Ovary (tissue), 9 donors: ENCODE data around the gene GARNL3. TPM values are rescaled to one million over a fixed set of nuclear protein-coding genes. Genes with fewer than 3 reads are reported as not detected.

Experiments
- DNase-seq, 5 donors: peaks; one replicate each; pipeline ENCODE4 v3.0.0-alpha.2; 2019 to 2020
- H3K27ac ChIP-seq, 2 donors: fragments of 200-600 bp; one replicate each; pipeline versions ENCODE4 v1.5.1 to v1.8.0; 2019 to 2022
- H3K27me3 ChIP-seq: fragments of 200-600 bp; one replicate; pipeline ENCODE4 v1.8.0; 2022
- H3K36me3 ChIP-seq: fragments of 200-600 bp; sonication (generic); one replicate; pipeline ENCODE4 v1.5.1; 2019
- H3K4me1 ChIP-seq: one replicate; pipeline ENCODE4 v1.8.1; 2013; ENCODE audit warnings: mild to moderate bottlenecking, moderate library complexity; ENCODE audit not compliant: insufficient read depth
- H3K4me3 ChIP-seq: fragments of 200-600 bp; sonication (generic); one replicate; pipeline ENCODE4 v1.5.1; 2017
- H3K9me3 ChIP-seq, 2 donors: fragments of 200-600 bp in 1 of 2; sonication (generic) in 1 of 2; one replicate each; pipeline versions ENCODE4 v1.5.1 to v1.8.1; 2013 to 2019; ENCODE audit warnings: mild to moderate bottlenecking in 1 of 2, moderate library complexity in 1 of 2
- EP300 ChIP-seq: sonication (generic); formaldehyde crosslinking; IDR thresholded peaks from one replicate; pipeline ENCODE4 v1.6.1; 2017; ENCODE audit warnings: antibody characterized with exemption
- POLR2A ChIP-seq: fragments of 450-650 bp; IDR thresholded peaks from one replicate; pipeline ENCODE4 v1.6.1; 2017; ENCODE audit warnings: antibody characterized with exemption, mild to moderate bottlenecking, moderate library complexity
- WGBS, 3 donors: extraction: QIAGEN DNeasy Blood & Tissue Kit in 1 of 3; methylation state at CpG; one replicate each; pipeline versions ENCODE4 v1.1.5 to v1.1.7; 2013 to 2017; 5-methylcytosine and 5-hydroxymethylcytosine counted together
- intact Hi-C, 4 donors: fragments of 100-400 bp; cut with DNase I; formaldehyde crosslinking; loops; one replicate each; pipeline versions ENCODE4 v1.11.0 to v1.15.1; 2022 to 2023
- polyA plus RNA-seq, 2 donors: library from polyadenylated mRNA; stranded (reverse); fragments of 200-250 nt in 1 of 2; fragments of 350-450 nt in 1 of 2; fragmentation: Illumina TruSeq in 1 of 2; extraction: RNeasy Lipid Tissue Mini Kit (QIAGEN cat#74804) in 1 of 2; gene quantifications; one replicate each; pipeline ENCODE4 v1.2.3, GENCODE V29; 2013 to 2014
- total RNA-seq, 7 donors: library from RNA; depleted of rRNA in 2 of 7; stranded (reverse); fragments of >200 nt in 2 of 7; fragmentation: NEBNext Ultra II Directional in 3 of 7; extraction: Animal tissue kit (Norgen Biotek cat#: 25700) in 3 of 7; gene quantifications; one replicate each; pipeline versions ENCODE4 v1.1.0 to v1.2.4, GENCODE V29; 2016 to 2023
- TF ChIP-seq, protein P1 (sequence below), 3 donors: fragments of 450-650 bp in 2 of 3; fragments of 200-600 bp in 1 of 3; IDR thresholded peaks; one replicate each; pipeline versions ENCODE4 v1.5.1 to v1.8.0; 2016 to 2022; ENCODE audit warnings: antibody characterized with exemption in 3 of 3, mild to moderate bottlenecking in 1 of 3
- donor health status: DM: no; HTN: no; CAD: no; lungs with moderate emphysema.
- donor health status: DM: no; HTN: no; CAD: no.
- donor health status: Bipolar disorder and iron deficiency.
- donor health status: DM: yes; HTN: yes; CAD: no.
- donor health status: DM: no; HTN: no; CAD: no.
- donor health status: DM: yes; HTN: yes; CAD: no.

GARNL3 gene
- total and polyA plus RNA-seq, 9 donors: 8.9 to 30.7 (median 22.9) TPM

DNA sequence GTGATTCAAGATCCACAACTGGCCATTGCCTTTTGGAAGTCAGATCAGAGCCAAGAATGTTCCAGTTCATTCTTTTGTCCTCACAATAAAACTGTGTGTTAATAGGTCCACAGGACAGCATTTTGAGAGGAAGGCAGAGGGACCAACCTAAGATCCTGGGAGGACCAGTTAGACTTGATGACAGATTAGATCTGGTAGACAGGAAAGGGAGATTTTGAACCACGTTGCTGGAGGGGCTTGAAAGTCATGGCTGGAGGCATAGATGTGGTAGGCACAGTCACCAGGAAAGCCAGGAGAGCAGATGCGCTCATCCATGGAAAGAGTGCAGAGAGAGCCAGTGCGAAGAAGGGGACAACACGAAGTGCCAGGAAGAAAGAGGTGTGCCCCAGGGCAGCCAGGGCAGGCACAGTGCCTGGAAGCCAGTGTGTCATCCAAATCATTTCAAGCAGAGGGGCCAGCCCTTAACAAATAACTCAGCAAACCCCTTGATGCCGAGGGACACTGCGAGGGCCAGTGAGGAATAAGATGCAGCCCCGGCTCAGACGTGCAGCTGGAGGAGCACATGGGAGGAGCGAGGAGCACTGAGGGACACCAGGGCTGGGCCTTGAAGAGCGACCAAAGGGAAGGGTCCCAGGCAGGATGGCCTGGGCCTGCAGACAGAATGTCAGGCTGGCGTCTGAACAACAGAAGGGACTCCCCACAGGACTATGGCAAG lies 119.6 kb downstream of the GARNL3 start:
- TF ChIP-seq, protein P1, sequence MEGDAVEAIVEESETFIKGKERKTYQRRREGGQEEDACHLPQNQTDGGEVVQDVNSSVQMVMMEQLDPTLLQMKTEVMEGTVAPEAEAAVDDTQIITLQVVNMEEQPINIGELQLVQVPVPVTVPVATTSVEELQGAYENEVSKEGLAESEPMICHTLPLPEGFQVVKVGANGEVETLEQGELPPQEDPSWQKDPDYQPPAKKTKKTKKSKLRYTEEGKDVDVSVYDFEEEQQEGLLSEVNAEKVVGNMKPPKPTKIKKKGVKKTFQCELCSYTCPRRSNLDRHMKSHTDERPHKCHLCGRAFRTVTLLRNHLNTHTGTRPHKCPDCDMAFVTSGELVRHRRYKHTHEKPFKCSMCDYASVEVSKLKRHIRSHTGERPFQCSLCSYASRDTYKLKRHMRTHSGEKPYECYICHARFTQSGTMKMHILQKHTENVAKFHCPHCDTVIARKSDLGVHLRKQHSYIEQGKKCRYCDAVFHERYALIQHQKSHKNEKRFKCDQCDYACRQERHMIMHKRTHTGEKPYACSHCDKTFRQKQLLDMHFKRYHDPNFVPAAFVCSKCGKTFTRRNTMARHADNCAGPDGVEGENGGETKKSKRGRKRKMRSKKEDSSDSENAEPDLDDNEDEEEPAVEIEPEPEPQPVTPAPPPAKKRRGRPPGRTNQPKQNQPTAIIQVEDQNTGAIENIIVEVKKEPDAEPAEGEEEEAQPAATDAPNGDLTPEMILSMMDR (IDR thresholded peaks at IDR 0.05): no peak
- TF ChIP-seq EP300 (no peak), POLR2A (no peak)
- Histone ChIP-seq H3K27me3 (no peaks in the 10 kb centered on the region), H3K4me1 (no peaks in the 10 kb centered on the region), H3K36me3 (no peaks in the 10 kb centered on the region), H3K27ac (no peak overlapping the region), H3K9me3 (no peaks in the 10 kb centered on the region), H3K4me3 (no peak overlapping the region)
- intact Hi-C loops: no loop called here
- 86 to 87% (median 87%) methylated on average over 11 of the region's 11 CpGs for WGBS, 3 donors
- DNase-seq: peak in 1 of 5 donors; percentile 15

DNA sequence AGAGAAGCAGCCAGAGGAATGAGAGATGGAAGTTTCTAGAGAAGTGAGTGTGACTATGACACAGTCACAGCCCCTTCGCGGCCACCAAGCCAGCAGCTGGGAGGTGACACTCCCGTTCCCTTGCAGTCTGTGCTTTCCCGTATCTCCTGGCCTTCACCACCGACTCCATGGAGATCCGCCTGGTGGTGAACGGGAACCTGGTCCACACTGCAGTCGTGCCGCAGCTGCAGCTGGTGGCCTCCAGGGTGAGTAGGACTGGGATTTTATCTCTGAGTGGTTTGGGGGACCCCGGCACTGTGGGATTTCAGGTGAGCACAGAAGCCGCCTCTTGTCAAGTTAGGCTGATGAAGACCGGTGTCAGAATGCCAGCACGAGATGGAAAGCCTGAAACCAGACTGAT lies 120.3 kb downstream of the GARNL3 start:
- WGBS, 3 donors: 83 to 87% (median 85%) methylated on average over 13 of the region's 13 CpGs
- intact Hi-C loops: no loop called here
- Histone ChIP-seq H3K4me1 (no peaks in the 10 kb centered on the region), H3K27me3 (no peaks in the 10 kb centered on the region), H3K27ac (no peak overlapping the region), H3K36me3 (no peaks in the 10 kb centered on the region), H3K9me3 (no peaks in the 10 kb centered on the region), H3K4me3 (no peak overlapping the region)
- TF ChIP-seq POLR2A: no peak
- TF ChIP-seq, protein P1 (IDR thresholded peaks at IDR 0.05): no peak
- no peak for TF ChIP-seq EP300
- DNase-seq: peak in 1 of 5 donors; percentile 13

DNA sequence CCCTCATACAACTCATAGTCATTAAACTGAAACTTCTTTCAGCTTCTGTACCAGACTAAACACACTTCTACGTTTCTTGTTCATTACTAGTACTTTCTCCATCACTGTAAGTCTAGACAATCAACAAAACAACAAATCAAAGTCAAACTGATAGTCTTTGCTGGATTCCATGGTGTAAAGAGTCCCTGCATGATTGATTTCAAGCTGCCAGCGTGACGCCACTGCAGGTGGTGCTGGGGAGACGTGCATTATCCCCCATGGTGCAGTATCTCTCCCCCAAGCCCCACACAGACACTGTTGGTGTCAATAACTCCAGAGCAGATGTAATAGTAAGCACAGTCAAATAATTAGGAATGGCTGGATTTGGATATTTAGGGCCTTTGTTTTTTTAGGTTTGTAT lies 121.7 kb downstream of the GARNL3 start:
- no peaks in the 10 kb centered on the region for H3K4me1 ChIP-seq
- H3K4me3 ChIP-seq: no peak overlapping the region
- no peaks in the 10 kb centered on the region for H3K9me3 ChIP-seq
- WGBS, 3 donors: 83 to 95% (median 93%) methylated on average over 4 of the region's 4 CpGs
- no peak for TF ChIP-seq POLR2A
- TF ChIP-seq, protein P1 (IDR thresholded peaks at IDR 0.05): no peak
- no peak for TF ChIP-seq EP300
- intact Hi-C loops: no loop called here
- no peaks in the 10 kb centered on the region for H3K36me3 ChIP-seq
- H3K27ac ChIP-seq: no peak overlapping the region
- H3K27me3 ChIP-seq: no peaks in the 10 kb centered on the region
- DNase-seq: no peak

DNA sequence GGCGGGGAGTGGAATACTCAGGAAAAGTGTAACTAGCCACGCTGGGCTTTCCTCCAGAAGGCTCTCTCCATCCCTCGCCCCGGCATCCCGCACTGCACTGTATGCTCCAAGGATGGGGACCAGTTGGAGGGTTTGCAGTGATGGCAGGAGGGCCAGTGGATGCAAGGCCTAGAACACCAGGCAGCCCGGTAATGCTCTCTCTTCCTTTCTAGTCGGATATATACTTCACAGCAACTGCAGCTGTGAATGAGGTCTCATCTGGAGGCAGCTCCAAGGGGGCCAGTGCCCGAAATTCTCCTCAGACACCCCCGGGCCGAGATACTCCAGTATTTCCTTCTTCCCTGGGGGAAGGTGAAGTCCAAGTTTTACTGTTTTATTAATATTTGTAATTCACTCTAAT lies 122.4 kb downstream of the GARNL3 start:
- 95 to 96% (median 95%) methylated on average over 10 of the region's 10 CpGs for WGBS, 3 donors
- Histone ChIP-seq H3K27me3 (no peaks in the 10 kb centered on the region), H3K36me3 (no peaks in the 10 kb centered on the region), H3K4me1 (no peaks in the 10 kb centered on the region), H3K4me3 (no peak overlapping the region), H3K27ac (no peak overlapping the region), H3K9me3 (no peaks in the 10 kb centered on the region)
- intact Hi-C loops: no loop called here
- TF ChIP-seq EP300 (no peak), POLR2A (no peak)
- TF ChIP-seq, protein P1 (IDR thresholded peaks at IDR 0.05): no peak
- DNase-seq: no peak
